GM08714 (cell line): Measurements from ENCODE around the gene SPSB1.

ENCODE experiments used
- H3K4me3 ChIP-seq: fragments of 200-500 bp; sonication (Bioruptor generic); 2 replicates; pipeline ENCODE4 v1.5.1; 2014; ENCODE audit warnings: mild to moderate bottlenecking, low read length, inconsistent platforms
- ZNF274 ChIP-seq: IDR thresholded peaks from 2 replicates; pipeline ENCODE4 v1.6.1; 2012; ENCODE audit warnings: mild to moderate bottlenecking, low read depth, low read length

The SPSB1 gene

GRCh38 chr1:9320520-9321479, 28.1 kb downstream of the SPSB1 start:
- no peak for TF ChIP-seq ZNF274
- H3K4me3 ChIP-seq: no peak overlapping the region

DNA sequence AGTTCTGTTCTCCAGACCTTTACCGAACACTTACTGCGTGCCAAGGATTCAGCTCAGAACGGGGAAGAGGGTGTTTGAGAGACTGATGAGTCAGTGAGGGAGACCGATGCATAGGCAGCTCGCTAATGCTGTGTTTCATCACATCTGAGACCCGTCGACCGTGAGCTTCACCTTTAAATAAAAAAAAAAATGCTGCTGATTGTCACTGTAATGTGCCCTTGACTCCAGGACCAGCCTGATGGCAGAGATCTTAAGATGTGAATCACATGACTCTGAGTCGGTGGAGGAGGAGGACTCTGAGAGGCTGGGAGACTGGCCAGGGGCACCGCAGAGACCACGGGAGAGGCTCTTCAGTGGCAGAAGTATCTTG, 28.8 kb downstream of the SPSB1 start:
- H3K4me3 ChIP-seq: no peak overlapping the region

DNA sequence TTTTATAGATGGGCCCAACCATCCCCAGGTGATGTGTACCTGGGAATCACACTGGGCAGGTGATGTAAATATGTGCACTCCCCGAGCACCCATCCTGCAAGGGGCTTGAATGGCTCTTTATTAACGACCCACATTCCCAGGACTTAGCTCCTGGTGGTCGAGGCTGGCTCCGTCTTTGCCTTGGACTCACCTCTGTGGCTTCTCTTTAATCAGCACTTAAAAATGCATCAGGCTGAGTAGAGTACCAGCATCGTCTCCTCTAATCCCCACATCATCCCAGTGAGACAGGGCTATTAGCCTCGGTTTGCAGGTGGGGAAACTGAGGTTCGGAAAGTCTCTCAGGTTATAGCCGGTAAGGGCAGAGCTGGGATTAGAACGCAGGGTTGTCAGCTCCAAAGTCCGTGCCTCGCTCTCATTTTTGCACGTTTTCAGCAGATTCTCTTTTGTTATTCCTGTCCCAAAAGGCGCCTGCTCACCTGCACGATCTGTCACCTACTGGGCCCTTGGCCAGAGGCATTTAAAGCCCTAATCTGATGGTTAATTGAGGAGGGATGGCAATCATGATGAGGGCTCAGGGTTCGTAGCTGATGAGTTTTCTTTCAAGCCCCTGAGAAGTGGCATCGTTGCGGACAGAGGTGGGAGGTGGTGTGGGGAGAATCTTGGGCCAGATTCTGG, 29.4 kb downstream of the SPSB1 start:
- H3K4me3 ChIP-seq: no peak overlapping the region
- no peak for TF ChIP-seq ZNF274

More for the DNA sequence above, 28.8 kb downstream of the SPSB1 start:
- TF ChIP-seq ZNF274: no peak

DNA sequence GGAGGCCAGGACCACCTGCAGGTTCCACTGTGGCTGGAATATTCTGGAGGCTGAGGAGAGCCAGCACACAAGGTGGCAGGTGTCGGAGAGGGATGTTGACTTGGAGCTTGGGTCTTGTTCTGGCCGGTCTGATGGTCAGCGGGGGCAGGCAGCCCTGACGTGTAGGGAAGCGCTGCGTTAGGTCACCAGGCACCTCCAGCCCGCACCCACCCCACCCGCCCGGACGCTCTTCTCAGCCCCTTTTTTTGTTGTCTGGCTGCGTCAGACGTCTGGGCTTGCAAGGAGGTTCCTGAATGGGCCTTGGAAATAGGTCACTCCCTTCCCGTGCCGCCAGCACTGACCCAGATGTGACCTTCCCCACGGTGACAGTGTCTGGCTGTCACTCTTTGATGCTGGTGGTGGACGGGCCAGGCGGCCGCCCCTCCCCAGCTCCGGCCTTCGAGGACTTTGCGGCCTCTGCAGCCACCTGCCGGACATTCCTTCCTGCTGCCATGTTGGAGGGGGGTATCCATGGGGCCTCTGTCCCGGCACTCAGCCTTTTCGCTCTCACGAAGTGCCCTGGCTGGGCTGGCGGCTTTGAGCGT, 30.1 kb downstream of the SPSB1 start:
- no peak for TF ChIP-seq ZNF274
- no peak overlapping the region for H3K4me3 ChIP-seq

DNA sequence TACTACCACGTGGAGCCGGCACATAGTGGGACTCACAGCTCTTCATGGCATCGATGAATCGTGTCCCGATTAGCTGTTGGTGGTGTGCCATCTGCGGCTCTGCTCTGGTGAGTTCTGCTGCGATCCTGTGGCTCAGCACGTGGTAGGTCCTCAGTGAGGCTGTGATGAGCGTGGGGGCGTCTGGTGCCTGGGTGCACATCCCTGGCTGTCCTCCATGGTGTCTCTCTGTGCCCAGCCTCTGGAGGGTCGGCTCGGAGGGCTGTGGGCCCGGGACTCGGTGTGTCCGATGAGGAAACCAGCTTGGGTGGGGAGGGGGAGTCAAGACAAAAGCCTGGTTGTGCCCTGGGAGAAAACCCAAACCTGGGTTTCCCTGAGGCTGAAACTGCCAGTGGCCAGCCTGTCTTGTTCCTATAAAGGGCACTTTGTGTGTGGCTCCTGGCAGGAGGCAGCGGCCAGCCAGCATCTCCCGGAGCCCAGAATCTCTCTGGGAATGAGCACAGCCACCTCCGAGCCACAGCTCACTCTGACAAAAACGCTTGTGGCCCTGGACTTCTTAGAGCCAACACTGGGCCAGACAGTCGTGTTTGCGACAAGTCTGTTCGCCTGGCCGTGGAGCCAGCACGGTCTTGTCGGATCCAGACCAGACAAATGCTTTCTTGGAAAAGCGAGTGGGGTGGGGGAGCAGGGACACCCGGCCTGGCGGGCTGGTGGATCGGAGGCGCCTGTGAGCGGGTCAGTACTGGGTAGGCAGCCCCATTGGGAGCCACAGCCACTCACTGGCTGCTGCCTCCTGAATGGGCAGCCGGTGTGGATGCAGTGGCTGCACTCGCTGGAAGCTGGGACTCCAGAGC, 31.8 kb downstream of the SPSB1 start:
- no peak overlapping the region for H3K4me3 ChIP-seq
- no peak for TF ChIP-seq ZNF274

DNA sequence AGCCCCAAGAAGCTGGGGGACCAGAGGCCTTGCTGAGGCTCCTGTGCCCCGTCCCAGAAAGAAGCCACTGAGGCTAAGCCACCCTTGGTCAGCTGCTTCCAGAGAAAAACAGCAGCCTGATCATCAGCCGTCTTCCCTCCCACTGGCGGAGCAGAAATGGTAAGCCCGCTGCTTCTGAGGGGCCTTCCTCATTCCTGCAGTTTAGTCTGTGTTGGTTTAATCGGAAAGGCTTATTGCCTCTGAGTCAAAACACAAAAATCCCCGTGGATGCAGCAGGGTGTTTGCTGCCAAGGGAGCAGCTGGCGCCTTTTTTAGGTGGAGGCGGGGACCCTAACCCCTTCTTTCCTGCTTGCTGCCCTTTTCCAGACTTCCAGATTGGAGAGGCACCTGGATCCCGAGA, 33.9 kb downstream of the SPSB1 start:
- TF ChIP-seq ZNF274: no peak
- H3K4me3 ChIP-seq: no peak overlapping the region

- H3K4me3 ChIP-seq: no peak overlapping the region
- TF ChIP-seq ZNF274: no peak
These were observed 35.5 kb downstream of the SPSB1 start for GRCh38 chr1:9328201-9328600.

DNA sequence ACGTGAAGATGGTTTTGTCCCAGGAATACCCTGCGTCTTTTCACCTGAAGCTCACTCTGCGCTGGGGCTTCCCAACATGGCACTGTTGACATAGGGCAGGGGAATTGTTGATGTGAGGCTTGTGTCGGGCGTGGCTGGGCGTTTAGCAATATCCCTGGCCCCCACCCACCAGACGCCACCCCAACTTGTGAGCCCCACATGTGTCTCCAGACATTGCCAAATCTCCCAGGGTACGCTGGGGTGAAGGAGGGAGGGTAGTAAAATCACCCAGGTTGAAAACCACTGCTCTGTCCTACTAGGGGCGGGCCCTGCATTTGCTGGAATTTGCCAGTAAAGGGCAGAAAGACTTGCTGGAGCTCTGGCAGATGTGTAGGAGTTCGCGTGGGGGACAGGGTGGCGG, 36.0 kb downstream of the SPSB1 start:
- no peak for TF ChIP-seq ZNF274
- H3K4me3 ChIP-seq: no peak overlapping the region

DNA sequence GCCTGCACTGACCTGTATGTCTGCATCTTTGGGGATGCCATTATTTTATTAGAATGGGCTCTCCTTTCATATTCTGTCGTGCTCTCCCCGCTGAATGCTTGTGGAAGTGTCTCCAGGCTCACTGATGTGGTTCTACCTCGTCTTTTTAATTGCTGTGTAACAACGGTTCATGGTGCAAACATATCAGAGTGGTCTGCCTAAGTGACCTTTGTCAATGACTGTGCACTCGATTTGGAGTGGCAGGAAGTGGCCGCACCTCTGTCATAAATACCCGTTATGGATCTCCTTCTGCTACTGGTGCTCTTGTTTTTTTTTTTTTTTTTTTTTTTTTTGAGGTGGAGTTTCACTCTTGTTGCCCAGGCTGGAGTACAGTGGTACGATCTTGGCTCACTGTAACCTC, 38.3 kb downstream of the SPSB1 start:
- TF ChIP-seq ZNF274: no peak
- H3K4me3 ChIP-seq: no peak overlapping the region

DNA sequence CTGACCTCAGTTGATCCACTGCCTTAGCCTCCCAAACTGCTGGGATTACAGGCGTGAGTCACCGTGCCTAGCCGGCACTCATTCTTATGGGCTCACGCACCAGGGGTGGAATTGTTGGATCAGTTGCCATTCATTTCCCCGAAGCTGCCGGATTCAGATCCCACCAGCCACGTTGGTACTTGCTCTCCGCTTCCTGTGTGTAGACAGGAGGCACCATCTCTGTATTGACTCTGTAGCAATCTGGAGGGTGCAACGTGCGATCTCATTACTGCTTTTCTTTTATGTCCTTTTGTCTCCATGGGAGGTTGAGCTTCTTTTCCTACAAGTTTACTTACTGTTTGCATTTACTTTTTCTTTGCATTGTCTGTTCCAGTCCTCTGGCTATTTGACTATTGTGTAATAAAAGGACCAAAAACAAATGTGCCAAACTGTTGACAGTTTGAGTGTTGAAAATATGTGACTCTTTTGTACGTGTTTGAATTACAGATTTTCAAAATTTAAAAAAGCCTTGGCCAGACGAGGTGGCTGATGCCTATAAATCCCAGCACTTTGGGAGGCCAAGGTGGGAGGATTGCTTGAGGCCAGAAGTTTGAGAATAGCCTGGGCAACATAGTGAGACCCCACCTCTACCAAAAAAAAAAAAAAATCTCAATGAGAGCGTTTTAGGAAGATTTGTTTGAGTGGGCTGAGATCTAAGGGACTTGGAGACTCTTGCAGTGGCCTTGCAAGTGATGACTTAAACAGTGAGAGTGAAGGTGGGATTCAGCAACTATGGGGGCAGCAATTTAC, 39.1 kb downstream of the SPSB1 start:
- TF ChIP-seq ZNF274: no peak
- H3K4me3 ChIP-seq: no peak overlapping the region

DNA sequence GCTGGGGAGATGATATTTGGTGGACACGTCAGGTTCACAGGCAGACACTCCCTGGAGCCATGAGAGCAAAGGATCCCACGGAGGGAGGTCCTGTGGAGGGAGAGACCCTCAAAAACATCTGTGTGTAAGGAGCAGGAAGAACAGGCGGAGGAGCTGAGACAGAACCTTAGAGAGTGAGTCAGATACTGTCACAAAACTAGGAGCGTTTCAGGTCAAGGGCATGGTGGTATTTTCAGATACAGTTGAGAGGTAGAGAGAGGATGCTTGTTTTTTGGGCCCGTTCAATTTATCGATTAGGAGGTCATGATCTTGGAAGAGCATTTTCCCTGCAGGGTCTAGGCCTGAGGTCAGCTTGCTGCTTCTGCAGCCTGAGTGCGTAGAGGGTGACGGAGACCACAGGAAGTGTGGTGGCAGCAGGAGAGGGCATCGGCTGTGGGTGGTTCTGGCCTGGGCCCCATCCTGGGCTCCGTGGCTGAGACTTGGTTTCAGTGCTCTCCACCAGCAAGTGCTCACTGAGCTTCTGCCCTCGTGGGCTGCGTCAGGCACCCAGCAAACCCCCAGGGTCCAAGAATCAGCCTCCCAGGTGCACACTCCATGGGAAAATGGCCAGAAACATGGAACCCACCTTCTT, 39.9 kb downstream of the SPSB1 start:
- no peak overlapping the region for H3K4me3 ChIP-seq

DNA sequence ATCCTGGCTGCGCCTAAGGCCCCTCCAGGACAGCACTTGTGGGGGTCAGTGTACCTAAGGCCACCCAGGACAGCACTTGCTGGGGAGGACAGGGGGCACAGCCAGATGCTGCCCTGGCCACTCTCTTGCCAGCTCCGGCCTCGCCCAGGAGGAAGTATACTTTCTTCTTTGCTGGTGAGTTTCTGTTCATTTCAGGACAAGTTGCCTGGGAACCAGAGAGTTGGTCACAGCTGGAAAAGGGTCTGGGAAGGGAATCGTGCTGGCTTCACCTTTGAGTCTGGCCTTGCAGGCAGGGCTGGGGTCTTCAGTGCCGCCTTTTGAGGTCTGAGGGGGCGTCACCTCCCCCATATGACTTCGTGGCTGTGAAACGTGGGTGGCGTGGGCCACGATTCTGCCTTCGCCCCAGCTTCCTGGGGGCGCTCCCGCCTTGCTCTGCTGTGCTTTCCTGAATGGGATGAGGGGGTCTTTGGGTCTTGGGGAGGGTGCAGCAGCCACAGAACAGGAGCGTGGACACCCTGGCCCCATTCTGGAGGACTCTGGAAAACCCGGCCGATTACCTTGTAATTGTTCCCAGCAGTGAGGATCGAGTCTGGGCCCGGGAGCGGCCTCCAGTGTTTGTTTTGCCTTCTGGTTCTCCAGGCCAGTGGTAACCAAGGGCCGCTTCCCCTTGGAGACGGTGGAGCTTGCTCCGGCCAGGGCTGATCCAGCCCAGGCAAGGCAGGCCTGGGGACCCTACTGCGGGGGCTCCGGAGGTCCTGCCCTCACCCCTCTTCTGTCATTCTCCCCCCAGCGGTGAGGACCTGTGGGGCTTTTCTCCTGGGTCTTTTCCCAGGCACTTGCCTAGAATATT, 45.9 kb downstream of the SPSB1 start:
- no peak overlapping the region for H3K4me3 ChIP-seq
- TF ChIP-seq ZNF274: no peak

More for the DNA sequence above, 39.9 kb downstream of the SPSB1 start:
- no peak for TF ChIP-seq ZNF274
